Measurements from ENCODE around the gene NIPBL. TPM values are rescaled to one million over a fixed set of nuclear protein-coding genes. Genes with fewer than 3 reads are reported as not detected.
"Not testable (repeated sequence)": the region's sequence is repeated elsewhere in the genome, so short reads cannot be mapped to it uniquely, and the experiment has no call there.

Gene NIPBL, protein sequence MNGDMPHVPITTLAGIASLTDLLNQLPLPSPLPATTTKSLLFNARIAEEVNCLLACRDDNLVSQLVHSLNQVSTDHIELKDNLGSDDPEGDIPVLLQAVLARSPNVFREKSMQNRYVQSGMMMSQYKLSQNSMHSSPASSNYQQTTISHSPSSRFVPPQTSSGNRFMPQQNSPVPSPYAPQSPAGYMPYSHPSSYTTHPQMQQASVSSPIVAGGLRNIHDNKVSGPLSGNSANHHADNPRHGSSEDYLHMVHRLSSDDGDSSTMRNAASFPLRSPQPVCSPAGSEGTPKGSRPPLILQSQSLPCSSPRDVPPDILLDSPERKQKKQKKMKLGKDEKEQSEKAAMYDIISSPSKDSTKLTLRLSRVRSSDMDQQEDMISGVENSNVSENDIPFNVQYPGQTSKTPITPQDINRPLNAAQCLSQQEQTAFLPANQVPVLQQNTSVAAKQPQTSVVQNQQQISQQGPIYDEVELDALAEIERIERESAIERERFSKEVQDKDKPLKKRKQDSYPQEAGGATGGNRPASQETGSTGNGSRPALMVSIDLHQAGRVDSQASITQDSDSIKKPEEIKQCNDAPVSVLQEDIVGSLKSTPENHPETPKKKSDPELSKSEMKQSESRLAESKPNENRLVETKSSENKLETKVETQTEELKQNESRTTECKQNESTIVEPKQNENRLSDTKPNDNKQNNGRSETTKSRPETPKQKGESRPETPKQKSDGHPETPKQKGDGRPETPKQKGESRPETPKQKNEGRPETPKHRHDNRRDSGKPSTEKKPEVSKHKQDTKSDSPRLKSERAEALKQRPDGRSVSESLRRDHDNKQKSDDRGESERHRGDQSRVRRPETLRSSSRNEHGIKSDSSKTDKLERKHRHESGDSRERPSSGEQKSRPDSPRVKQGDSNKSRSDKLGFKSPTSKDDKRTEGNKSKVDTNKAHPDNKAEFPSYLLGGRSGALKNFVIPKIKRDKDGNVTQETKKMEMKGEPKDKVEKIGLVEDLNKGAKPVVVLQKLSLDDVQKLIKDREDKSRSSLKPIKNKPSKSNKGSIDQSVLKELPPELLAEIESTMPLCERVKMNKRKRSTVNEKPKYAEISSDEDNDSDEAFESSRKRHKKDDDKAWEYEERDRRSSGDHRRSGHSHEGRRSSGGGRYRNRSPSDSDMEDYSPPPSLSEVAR (N-terminal part only)
- polyA plus RNA-seq (2013, experiment 1 of 2): 49.0 TPM
- 39.9 TPM for polyA plus RNA-seq (2013, experiment 2 of 2)

GRCh38 chr5:36876299-36876964 is at the start of gene NIPBL:
NIPBL (plus strand) TSS chr5:36876769; CDS start chr5:36953697, 76,928 bp downstream.
- H3K9me3 ChIP-seq (ENCODE audit: control insufficient read depth, low read length): no peaks in the 10 kb centered on the region
- 0% methylated on average over 26 to 34 of the region's 73 CpGs for WGBS, 2 experiments (ENCODE audit: insufficient coverage in 2 of 2)
- H3K36me3 ChIP-seq (ENCODE audit: control insufficient read depth, insufficient read depth, low read length): no peaks in the 10 kb centered on the region
- peak within 1 kb of the TSS; percentile 90 for H3K27ac ChIP-seq (ENCODE audit: low read depth, low read length, severe bottlenecking)
- peak within 1 kb of the TSS; percentile 94 for H3K4me3 ChIP-seq (ENCODE audit: extremely low read depth, insufficient read depth, low read length, poor library complexity, severe bottlenecking)
- peaks cover 4% of the 10 kb centered on the region for H3K4me1 ChIP-seq (ENCODE audit: control insufficient read depth, insufficient read depth, low read length, poor library complexity, severe bottlenecking)

DNA sequence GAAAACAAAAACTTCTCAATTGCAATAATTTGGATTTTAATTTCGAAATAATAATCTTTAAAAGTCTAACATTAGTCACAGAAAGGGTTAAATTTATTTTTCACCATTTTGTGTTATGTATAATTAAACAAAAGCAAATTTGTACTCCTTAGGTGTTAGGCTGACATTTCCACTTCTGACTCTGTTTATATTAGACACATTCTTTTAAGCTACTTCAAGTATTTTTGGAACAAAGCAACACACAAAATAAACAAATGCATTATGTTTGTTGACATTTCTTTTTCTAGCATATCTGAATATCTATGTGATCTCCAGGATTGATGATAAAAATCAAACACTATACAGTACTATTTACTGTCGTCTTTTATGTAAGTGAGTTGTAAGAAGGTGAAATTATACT is 44.3 kb upstream of the NIPBL start:
- no peaks in the 10 kb centered on the region for H3K4me1 ChIP-seq (ENCODE audit: control insufficient read depth, insufficient read depth, low read length, poor library complexity, severe bottlenecking)
- no peaks in the 10 kb centered on the region for H3K36me3 ChIP-seq (ENCODE audit: control insufficient read depth, insufficient read depth, low read length)
- no peak overlapping the region for H3K27ac ChIP-seq (ENCODE audit: low read depth, low read length, severe bottlenecking)
- whole genome bisulfite sequencing, 2 experiments (ENCODE audit: insufficient coverage in 2 of 2): no CpG with 5 or more reads among the region's 2 CpGs
- no peaks in the 10 kb centered on the region for H3K9me3 ChIP-seq (ENCODE audit: control insufficient read depth, low read length)
- no peak overlapping the region for H3K4me3 ChIP-seq (ENCODE audit: extremely low read depth, insufficient read depth, low read length, poor library complexity, severe bottlenecking)

DNA sequence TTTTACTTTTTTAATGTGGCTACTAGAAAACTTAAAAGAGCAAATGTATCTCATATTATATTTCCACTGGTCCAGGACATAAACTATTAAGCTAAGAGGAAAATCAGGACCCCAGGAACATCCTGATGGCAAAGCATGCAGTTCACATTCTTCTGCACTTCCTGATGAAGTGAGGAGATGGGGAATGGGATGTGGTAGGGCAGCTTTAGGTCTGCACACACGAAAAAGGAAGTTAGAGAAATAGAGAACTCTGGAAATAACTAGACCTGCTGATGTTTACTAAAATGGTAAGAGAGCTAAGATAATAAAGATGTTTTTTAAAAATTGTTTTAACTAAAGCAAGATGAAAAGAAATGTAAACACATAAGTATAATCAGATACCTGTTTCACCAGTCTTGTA is 39.7 kb upstream of the NIPBL start:
- Histone ChIP-seq H3K4me1 (ENCODE audit: control insufficient read depth, insufficient read depth, low read length, poor library complexity, severe bottlenecking) (no peaks in the 10 kb centered on the region), H3K4me3 (ENCODE audit: extremely low read depth, insufficient read depth, low read length, poor library complexity, severe bottlenecking) (no peak overlapping the region), H3K9me3 (ENCODE audit: control insufficient read depth, low read length) (no peaks in the 10 kb centered on the region), H3K36me3 (ENCODE audit: control insufficient read depth, insufficient read depth, low read length) (no peaks in the 10 kb centered on the region), H3K27ac (ENCODE audit: low read depth, low read length, severe bottlenecking) (no peak overlapping the region)
- WGBS, 2 experiments (ENCODE audit: insufficient coverage in 2 of 2): 50% methylated on average over 1 of the region's 1 CpG; no CpG with 5 or more reads in 1 of the 2 experiments

DNA sequence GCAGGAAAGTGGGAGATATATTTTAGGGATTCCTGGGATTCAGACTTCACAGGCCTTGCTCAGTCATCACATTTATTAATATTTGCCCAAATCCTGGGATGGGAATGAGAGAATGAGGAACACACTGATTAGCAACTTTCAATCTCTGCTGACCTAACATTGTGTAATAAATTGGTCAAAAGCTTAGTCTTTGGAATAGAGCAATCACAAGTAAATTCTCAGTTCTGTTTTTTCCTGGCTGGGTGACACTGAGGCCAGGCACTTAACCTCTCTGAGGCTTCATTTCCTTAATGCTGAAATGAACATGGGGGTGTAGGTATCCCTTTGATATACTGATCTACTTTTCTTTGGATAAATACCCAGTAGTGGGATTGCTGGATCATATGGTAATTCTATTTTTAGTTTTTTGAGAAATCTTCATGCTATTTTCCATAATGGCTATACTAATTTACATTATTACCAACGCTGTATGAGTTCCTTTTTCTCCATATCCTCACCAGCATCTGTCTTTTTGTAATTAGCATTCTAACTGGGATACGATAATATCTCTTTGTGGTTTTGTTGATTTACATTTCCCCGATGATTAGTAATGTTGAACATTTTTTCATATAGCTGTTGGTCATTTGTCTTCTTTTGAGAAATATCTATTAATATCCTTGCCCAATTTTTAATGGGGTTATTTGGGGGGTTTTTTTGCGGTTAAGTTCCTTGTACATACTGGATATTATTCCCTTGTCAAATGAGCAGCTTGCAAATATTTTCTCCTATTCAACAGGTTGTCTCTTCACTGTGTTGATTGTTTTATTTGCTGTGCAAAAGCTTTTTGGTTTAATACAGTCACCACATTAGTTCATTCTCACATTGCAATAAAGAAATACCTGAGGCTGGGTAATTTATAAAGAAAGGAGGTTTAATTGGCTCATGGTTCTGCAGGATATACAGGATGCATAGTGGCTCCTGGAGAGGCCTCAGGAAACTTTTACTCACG is 36.8 kb upstream of the NIPBL start:
- no peak overlapping the region for H3K27ac ChIP-seq (ENCODE audit: low read depth, low read length, severe bottlenecking)
- no peaks in the 10 kb centered on the region for H3K4me1 ChIP-seq (ENCODE audit: control insufficient read depth, insufficient read depth, low read length, poor library complexity, severe bottlenecking)
- 80% methylated on average over 1 of the region's 5 CpGs; no CpG with 5 or more reads in 1 of the 2 experiments for WGBS, 2 experiments (ENCODE audit: insufficient coverage in 2 of 2)
- no peaks in the 10 kb centered on the region for H3K9me3 ChIP-seq (ENCODE audit: control insufficient read depth, low read length)
- H3K4me3 ChIP-seq (ENCODE audit: extremely low read depth, insufficient read depth, low read length, poor library complexity, severe bottlenecking): no peak overlapping the region
- H3K36me3 ChIP-seq (ENCODE audit: control insufficient read depth, insufficient read depth, low read length): no peaks in the 10 kb centered on the region

DNA sequence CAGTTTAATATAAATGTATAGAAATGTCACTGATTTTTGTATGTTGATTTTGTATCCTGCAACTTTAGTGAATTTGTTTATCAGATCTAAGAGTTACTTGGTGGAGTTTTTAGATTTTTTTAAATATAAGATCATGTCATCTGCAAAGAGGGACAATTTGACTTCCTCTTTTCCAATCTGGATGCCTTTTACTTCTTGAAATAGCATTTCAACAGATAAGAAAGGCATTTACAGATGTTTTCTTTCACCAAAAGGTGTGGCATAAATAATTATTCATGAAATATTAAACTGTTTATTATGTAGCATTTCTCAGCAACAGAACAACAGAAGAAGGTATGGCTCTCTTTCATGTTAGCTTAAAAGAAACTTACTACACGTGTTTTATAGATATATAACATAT is 34.9 kb upstream of the NIPBL start:
- Histone ChIP-seq H3K4me1 (ENCODE audit: control insufficient read depth, insufficient read depth, low read length, poor library complexity, severe bottlenecking) (no peaks in the 10 kb centered on the region), H3K27ac (ENCODE audit: low read depth, low read length, severe bottlenecking) (no peak overlapping the region), H3K9me3 (ENCODE audit: control insufficient read depth, low read length) (no peaks in the 10 kb centered on the region), H3K36me3 (ENCODE audit: control insufficient read depth, insufficient read depth, low read length) (no peaks in the 10 kb centered on the region), H3K4me3 (ENCODE audit: extremely low read depth, insufficient read depth, low read length, poor library complexity, severe bottlenecking) (no peak overlapping the region)
- WGBS, 2 experiments (ENCODE audit: insufficient coverage in 2 of 2): no CpG with 5 or more reads among the region's 1 CpG

GRCh38 chr5:36842087-36842486 is 34.5 kb upstream of the NIPBL start:
- no peaks in the 10 kb centered on the region for H3K36me3 ChIP-seq (ENCODE audit: control insufficient read depth, insufficient read depth, low read length)
- WGBS, 2 experiments (ENCODE audit: insufficient coverage in 2 of 2): 9 to 14% methylated on average over 1 of the region's 1 CpG
- no peak overlapping the region for H3K27ac ChIP-seq (ENCODE audit: low read depth, low read length, severe bottlenecking)
- H3K9me3 ChIP-seq (ENCODE audit: control insufficient read depth, low read length): no peaks in the 10 kb centered on the region
- no peaks in the 10 kb centered on the region for H3K4me1 ChIP-seq (ENCODE audit: control insufficient read depth, insufficient read depth, low read length, poor library complexity, severe bottlenecking)
- no peak overlapping the region for H3K4me3 ChIP-seq (ENCODE audit: extremely low read depth, insufficient read depth, low read length, poor library complexity, severe bottlenecking)

- 71 to 78% methylated on average over 5 of the region's 5 CpGs for WGBS, 2 experiments (ENCODE audit: insufficient coverage in 2 of 2)
Measured at GRCh38 chr5:36844305-36844704, 32.3 kb upstream of the NIPBL start.

DNA sequence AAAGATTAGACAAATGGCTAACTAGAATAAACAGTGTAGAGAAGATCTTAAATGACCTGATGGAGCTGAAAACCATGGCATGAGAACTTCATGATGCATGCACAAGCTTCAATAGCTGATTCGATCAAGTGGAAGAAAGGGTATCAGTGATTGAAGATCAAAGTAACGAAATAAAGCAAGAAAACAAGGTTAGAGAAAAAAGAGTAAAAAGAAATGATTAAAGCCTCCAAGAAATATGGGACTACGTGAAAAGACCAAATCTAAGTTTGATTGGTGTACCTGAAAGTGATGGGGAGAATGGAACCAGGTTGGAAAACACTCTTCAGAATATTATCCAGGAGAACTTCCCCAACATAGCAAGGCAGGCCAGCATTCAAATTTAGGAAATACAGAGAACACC is 28.0 kb upstream of the NIPBL start:
- H3K4me1 ChIP-seq (ENCODE audit: control insufficient read depth, insufficient read depth, low read length, poor library complexity, severe bottlenecking); H3K27ac ChIP-seq (ENCODE audit: low read depth, low read length, severe bottlenecking); H3K4me3 ChIP-seq (ENCODE audit: extremely low read depth, insufficient read depth, low read length, poor library complexity, severe bottlenecking); H3K9me3 ChIP-seq (ENCODE audit: control insufficient read depth, low read length); H3K36me3 ChIP-seq (ENCODE audit: control insufficient read depth, insufficient read depth, low read length): not testable (repeated sequence)
- 80 to 90% methylated on average over 2 to 3 of the region's 3 CpGs for WGBS, 2 experiments (ENCODE audit: insufficient coverage in 2 of 2)

More at GRCh38 chr5:36844305-36844704, 32.3 kb upstream of the NIPBL start:
- Histone ChIP-seq H3K4me3 (ENCODE audit: extremely low read depth, insufficient read depth, low read length, poor library complexity, severe bottlenecking) (no peak overlapping the region), H3K36me3 (ENCODE audit: control insufficient read depth, insufficient read depth, low read length) (no peaks in the 10 kb centered on the region), H3K9me3 (ENCODE audit: control insufficient read depth, low read length) (no peaks in the 10 kb centered on the region), H3K4me1 (ENCODE audit: control insufficient read depth, insufficient read depth, low read length, poor library complexity, severe bottlenecking) (no peaks in the 10 kb centered on the region), H3K27ac (ENCODE audit: low read depth, low read length, severe bottlenecking) (no peak overlapping the region)

- not testable (repeated sequence) for H3K4me3 ChIP-seq (ENCODE audit: extremely low read depth, insufficient read depth, low read length, poor library complexity, severe bottlenecking); H3K27ac ChIP-seq (ENCODE audit: low read depth, low read length, severe bottlenecking); H3K9me3 ChIP-seq (ENCODE audit: control insufficient read depth, low read length); H3K4me1 ChIP-seq (ENCODE audit: control insufficient read depth, insufficient read depth, low read length, poor library complexity, severe bottlenecking); H3K36me3 ChIP-seq (ENCODE audit: control insufficient read depth, insufficient read depth, low read length)
- WGBS, 2 experiments (ENCODE audit: insufficient coverage in 2 of 2): 60 to 90% methylated on average over 2 of the region's 6 CpGs
Measured at GRCh38 chr5:36852903-36853302, 23.7 kb upstream of the NIPBL start.

Measured in mesodermal cell (in vitro differentiated cells).